ENCODE results near the gene ZNF511.

The ZNF511 gene

DNA sequence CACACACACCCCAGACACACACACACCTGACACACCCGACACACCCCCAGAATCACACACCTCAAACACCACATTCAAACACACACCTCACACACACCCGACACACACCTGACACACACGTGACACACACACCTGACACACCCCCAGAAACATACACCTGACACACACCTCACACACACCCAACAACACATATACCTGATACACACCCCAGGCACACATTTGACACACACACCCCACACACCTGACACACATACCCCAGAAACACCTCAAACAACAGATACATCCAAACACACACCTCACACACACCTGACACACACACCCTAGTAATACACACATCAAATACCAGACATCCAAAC is 28.6 kb downstream of the ZNF511 start:
- TF ChIP-seq GATA2 (IDR thresholded peaks at IDR 0.05; ENCODE audit: low read depth, low read length) (no peak), GATA3 (IDR thresholded peaks at IDR 0.05; ENCODE audit: low read depth, low read length) (no peak)

DNA sequence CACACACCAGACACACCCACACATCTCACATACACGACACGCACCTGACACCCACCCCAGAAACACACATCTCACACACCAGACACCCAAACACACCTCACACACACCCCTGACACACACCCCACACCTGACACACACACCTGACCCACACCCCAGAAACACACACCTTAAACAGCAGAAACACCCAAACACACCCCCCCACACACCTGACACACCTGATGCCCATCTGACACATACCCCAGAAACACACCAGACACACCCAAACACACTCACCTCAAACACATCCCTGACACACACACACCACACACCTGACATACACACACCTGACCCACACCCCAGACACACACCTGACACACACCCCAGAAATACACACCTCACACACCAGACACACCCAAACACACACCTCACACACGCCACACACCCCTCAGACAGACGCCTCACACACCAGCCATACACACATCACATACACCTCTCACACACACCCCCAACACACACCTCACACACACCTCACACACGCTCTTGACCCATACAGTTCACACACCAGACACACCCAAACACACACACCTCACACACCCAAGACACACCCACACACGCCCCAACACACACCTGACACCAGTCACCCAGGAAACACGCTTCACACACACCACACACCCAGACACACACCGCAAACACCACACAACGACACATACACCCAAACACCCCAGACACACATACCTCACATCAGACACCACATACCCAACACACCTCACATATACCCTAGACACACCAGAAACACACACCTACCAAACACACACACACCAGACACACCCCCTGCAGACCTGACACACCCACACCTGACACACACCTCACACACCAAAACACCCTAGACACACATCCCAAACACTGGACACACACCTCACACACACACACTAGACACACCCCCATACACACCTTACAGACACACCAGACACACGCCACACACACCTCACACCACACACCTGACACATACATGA is 29.7 kb downstream of the ZNF511 start:
- TF ChIP-seq GATA2 (IDR thresholded peaks at IDR 0.05; ENCODE audit: low read depth, low read length) (no peak), GATA3 (IDR thresholded peaks at IDR 0.05; ENCODE audit: low read depth, low read length) (no peak)

GRCh38 chr10:133339708-133340380 is 31.1 kb downstream of the ZNF511 start:
- TF ChIP-seq GATA3 (IDR thresholded peaks at IDR 0.05; ENCODE audit: low read depth, low read length) (no peak), GATA2 (IDR thresholded peaks at IDR 0.05; ENCODE audit: low read depth, low read length) (no peak)

DNA sequence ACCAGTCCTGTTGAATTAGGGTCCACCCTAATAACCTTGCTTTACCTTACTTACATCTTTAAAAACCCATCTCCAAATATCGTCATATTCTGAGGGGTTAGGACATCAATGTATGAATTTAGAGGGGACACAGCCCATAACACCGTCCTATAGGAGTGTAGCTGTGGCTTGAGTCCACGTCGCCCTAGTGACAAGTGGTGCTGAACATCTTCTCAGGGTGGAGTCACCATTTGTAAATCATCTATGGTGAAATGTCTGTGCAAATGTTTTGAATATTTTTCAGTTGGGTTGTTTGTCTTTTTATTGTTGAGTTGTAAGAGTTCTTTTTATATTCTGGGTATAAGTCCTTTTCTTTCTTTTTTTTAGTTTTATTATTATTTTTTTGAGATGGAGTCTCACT is 33.3 kb downstream of the ZNF511 start:
- TF ChIP-seq GATA2 (IDR thresholded peaks at IDR 0.05; ENCODE audit: low read depth, low read length) (no peak), GATA3 (IDR thresholded peaks at IDR 0.05; ENCODE audit: low read depth, low read length) (no peak)

DNA sequence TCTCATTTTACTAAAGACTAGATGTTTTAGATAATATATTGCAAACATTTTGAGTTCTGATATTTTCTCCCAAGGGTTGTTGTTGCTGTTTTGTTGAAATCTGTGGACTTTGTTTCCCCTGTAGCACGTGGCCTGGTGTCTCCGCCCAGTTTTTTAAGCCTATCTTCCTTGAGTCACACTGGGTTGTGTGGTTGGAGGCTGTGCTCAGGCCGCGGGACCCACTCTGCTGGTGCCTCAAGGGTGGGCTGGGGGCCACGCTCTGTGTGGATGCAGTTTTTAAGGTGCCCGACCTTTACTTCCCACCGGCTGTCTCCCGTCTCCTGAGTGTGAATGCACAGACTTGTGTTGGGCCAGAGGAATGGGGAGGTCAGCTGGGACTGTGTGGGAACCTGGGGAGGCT is 34.2 kb downstream of the ZNF511 start:
- TF ChIP-seq GATA2 (IDR thresholded peaks at IDR 0.05; ENCODE audit: low read depth, low read length), result no peak
- TF ChIP-seq GATA3 (IDR thresholded peaks at IDR 0.05; ENCODE audit: low read depth, low read length), result no peak

GRCh38 chr10:133343558-133343957 is 34.8 kb downstream of the ZNF511 start:
- no peak for TF ChIP-seq GATA3 (IDR thresholded peaks at IDR 0.05; ENCODE audit: low read depth, low read length)
- no peak for TF ChIP-seq GATA2 (IDR thresholded peaks at IDR 0.05; ENCODE audit: low read depth, low read length)

GRCh38 chr10:133344236-133344635 is 35.5 kb downstream of the ZNF511 start:
- TF ChIP-seq GATA3 (IDR thresholded peaks at IDR 0.05; ENCODE audit: low read depth, low read length) (no peak), GATA2 (IDR thresholded peaks at IDR 0.05; ENCODE audit: low read depth, low read length) (no peak)

- TF ChIP-seq GATA2 (IDR thresholded peaks at IDR 0.05; ENCODE audit: low read depth, low read length), result no peak
- no peak for TF ChIP-seq GATA3 (IDR thresholded peaks at IDR 0.05; ENCODE audit: low read depth, low read length)
Measured at GRCh38 chr10:133346413-133346812, 37.7 kb downstream of the ZNF511 start.

DNA sequence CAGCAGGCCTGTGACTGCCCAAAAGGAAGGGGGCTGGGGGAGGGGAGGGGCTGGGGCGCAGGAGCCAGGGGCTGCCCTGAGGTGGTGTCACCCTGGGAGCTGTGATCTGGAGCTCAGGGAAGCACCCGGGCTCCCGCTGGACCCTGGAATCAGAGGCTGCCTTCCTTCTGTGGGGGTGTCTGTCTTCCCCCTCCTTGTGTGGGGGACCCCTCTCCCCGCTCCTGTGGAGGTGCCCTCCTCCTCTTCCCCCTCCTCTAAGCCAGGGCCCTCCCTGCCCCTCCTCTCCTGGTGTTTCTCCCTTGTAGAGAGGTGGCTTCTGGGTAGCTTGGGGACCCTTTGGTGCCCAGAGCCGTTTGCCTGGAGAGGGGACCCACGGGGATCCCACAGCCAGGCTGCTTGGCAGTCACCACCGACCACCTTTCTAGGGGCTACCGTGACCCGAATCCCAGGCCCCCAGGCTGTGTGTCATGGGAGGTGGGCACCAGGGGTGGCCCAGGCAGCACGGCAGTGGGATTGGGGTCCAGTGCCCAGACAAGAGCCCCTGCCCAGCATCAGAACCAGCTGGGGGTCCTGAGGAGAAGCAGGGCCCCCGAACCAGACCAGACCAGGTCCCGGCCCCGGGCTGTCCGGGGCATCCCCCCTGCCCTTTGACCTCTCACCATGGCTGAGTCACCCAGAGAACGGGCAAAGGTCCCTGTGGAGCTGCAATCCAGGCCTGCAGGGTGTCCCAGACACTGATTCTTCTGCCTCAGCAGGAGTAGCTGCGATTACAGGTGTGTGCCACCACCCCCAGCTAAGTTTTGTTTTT is 39.2 kb downstream of the ZNF511 start:
- no peak for TF ChIP-seq GATA2 (IDR thresholded peaks at IDR 0.05; ENCODE audit: low read depth, low read length)
- no peak for TF ChIP-seq GATA3 (IDR thresholded peaks at IDR 0.05; ENCODE audit: low read depth, low read length)

DNA sequence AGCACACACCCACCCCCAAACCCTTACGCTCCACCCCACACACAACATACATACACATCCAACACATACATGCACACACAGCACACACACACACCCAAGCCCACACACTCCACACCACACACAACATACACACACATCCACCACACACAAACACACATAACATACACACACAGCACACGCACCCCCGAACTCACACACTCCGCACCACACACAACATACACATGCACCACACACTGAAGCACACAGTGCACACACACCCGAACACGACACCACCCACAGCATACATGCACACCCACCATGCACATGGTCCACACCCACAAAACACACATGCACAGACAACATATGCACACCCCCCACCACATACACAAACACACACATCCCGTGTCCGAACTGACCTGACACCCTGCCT is 40.5 kb downstream of the ZNF511 start:
- TF ChIP-seq GATA3 (IDR thresholded peaks at IDR 0.05; ENCODE audit: low read depth, low read length), result no peak
- no peak for TF ChIP-seq GATA2 (IDR thresholded peaks at IDR 0.05; ENCODE audit: low read depth, low read length)

DNA sequence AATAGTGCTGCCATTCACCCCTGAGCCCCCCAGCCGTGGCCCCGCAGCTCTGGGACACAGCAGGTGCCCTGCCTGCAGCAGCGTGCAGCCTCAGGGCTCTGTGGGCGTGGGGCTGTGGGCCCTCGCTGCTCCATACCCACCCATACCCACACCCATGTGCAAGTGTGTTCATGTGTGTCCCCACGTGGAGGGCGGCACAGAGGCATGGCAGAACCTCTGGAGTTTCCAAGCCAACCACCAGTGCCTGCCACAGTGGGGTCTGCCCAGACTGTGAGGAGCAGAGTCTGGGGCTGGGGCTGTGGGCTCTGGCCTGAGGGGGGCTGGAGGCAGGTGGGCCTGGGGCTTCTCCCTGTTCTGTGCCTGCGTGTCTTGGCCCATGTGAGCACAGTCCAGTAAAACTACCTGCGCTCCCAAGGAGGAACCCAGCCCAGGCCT is 40.9 kb downstream of the ZNF511 start:
- TF ChIP-seq GATA2 (IDR thresholded peaks at IDR 0.05; ENCODE audit: low read depth, low read length) (no peak), GATA3 (IDR thresholded peaks at IDR 0.05; ENCODE audit: low read depth, low read length) (no peak)

DNA sequence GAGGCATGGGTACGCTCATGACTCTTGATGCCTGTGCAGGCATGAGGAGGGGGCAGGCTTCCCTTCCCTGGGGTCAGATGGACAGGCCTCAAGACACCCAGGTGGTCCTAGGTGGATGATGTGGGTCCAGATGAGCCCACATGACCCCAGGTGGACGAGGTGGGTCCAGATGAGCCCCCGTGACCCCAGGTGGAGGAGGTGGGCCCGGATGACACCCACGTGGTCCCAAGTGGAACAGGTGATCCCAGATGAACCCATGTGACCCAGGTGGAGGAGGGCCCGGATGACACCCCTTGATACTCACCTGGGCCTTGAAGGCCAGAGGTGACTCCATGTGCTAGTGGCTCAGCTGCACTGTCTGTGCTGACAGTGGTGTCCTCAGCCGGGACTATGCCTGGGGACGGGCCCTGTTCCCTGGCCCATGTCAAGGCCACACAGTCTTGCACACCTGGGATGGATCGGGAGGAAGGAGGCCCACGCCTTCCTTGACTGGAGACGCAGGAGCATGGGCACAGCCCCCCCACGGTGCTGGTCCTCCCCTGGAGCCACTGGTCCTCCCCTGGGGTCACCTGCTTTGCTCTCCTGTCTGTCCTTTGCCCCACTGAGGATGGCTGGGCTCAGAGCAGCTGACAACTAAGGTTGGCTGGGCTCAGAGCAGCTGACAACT is 41.7 kb downstream of the ZNF511 start:
- TF ChIP-seq GATA2 (IDR thresholded peaks at IDR 0.05; ENCODE audit: low read depth, low read length), result no peak
- TF ChIP-seq GATA3 (IDR thresholded peaks at IDR 0.05; ENCODE audit: low read depth, low read length), result no peak

DNA sequence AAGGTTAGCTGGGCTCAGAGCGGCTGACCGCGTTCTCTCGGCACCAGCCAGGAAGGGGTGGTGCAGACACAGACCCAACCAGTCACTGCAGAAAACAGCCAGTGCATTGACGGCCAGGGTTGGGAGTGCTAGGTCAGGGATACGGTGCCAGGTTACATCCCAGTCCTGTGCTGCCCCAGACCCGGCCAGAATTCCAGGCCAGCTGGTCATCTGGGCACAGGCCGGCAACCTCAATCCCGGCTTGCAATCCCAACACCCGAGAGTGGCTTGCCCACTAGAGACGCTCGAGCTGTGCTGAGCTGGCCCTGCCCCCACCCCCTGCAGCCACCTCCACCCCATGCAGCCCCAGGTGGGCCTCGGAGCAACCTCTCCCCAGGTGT is 42.2 kb downstream of the ZNF511 start:
- TF ChIP-seq GATA2 (IDR thresholded peaks at IDR 0.05; ENCODE audit: low read depth, low read length), result no peak
- no peak for TF ChIP-seq GATA3 (IDR thresholded peaks at IDR 0.05; ENCODE audit: low read depth, low read length)

Data from SH-SY5Y (cell line).